MM.1S (cell line): ENCODE measurements around the gene ERCC2.

Source experiments
- CTCF ChIP-seq: fragments of 300-600 bp; sonication (generic); IDR thresholded peaks from 2 replicates; pipeline ENCODE4 v1.5.1; 2016; ENCODE audit warnings: antibody characterized with exemption, low read length, mixed read lengths
- EZH2 ChIP-seq: fragments of 300-600 bp; sonication (generic); optimal IDR thresholded peaks from 2 replicates; pipeline ENCODE3; 2017; ENCODE audit warnings: low read depth, mild to moderate bottlenecking, antibody characterized with exemption, low read length, mixed read lengths
- EZH2phosphoT487 ChIP-seq: fragments of 300-600 bp; sonication (generic); IDR thresholded peaks from 2 replicates; pipeline ENCODE4 v1.6.1; 2018; ENCODE audit warnings: antibody characterized with exemption, low read length

- TF ChIP-seq CTCF (peak; percentile 14), EZH2 (no peak), EZH2phosphoT487 (no peak)
Observed at GRCh38 chr19:45346449-45346848, 23.9 kb downstream of the ERCC2 start.
